HUDEP-2 (cell line): Measurements from ENCODE around the gene SOAT1.
A peak's percentile ranks its signal among the peaks of the same experiment; 100 is the strongest.
"Not testable (repeated sequence)": the region's sequence is repeated elsewhere in the genome, so short reads cannot be mapped to it uniquely, and the experiment has no call there.

Source experiments
- DNase-seq, 76 experiments: peaks; one replicate each; lab custom pipeline; 2025; ENCODE audit not compliant: unreplicated experiment in 76 of 76; lab: John Stamatoyannopoulos, UW

The SOAT1 gene

GRCh38 chr1:179293340-179294327 is at the start of gene SOAT1:
Gene SOAT1 (plus strand): TSS chr1:179293797. CDS start chr1:179302685, 8,888 bp downstream.
- DNase-seq: peak; percentile 26 to 96 (median 92)

GRCh38 chr1:179245426-179245825 is 48.2 kb upstream of the SOAT1 start:
- peak in 1 of 76 experiments; percentile 0 for DNase-seq

- no peak for DNase-seq
Measured at GRCh38 chr1:179247923-179248322, 45.7 kb upstream of the SOAT1 start.

GRCh38 chr1:179251675-179252074 is 41.9 kb upstream of the SOAT1 start:
- DNase-seq: peak in 4 of 76 experiments; percentile 4 to 22 (median 8)

GRCh38 chr1:179252606-179253005 is 41.0 kb upstream of the SOAT1 start:
- DNase-seq: no peak

GRCh38 chr1:179253286-179253972 is 40.2 kb upstream of the SOAT1 start:
- no peak for DNase-seq

GRCh38 chr1:179262183-179262582 is 31.4 kb upstream of the SOAT1 start:
- no peak for DNase-seq

- no peak for DNase-seq
Measured at GRCh38 chr1:179263121-179263520, 30.5 kb upstream of the SOAT1 start.

GRCh38 chr1:179264507-179264906 is 29.1 kb upstream of the SOAT1 start:
- DNase-seq: no peak

- no peak for DNase-seq
Measured at GRCh38 chr1:179269071-179269470, 24.5 kb upstream of the SOAT1 start.

- not testable (repeated sequence) for DNase-seq
Measured at GRCh38 chr1:179274424-179274823, 19.2 kb upstream of the SOAT1 start.

GRCh38 chr1:179278920-179279319 is 14.7 kb upstream of the SOAT1 start:
- no peak for DNase-seq

GRCh38 chr1:179283992-179284391 is 9.6 kb upstream of the SOAT1 start:
- DNase-seq: no peak

GRCh38 chr1:179287946-179288345 is 5.7 kb upstream of the SOAT1 start:
- DNase-seq: no peak

GRCh38 chr1:179288977-179289376 is 4.6 kb upstream of the SOAT1 start:
- no peak for DNase-seq

GRCh38 chr1:179295164-179295755 is 1.7 kb downstream of the SOAT1 start:
- DNase-seq: no peak

GRCh38 chr1:179296356-179297104 is 2.9 kb downstream of the SOAT1 start:
- DNase-seq: no peak

- DNase-seq: no peak
Measured at GRCh38 chr1:179297105-179297378, 3.4 kb downstream of the SOAT1 start.

GRCh38 chr1:179298952-179299351 is 5.4 kb downstream of the SOAT1 start:
- no peak for DNase-seq

GRCh38 chr1:179300112-179300511 is 6.5 kb downstream of the SOAT1 start:
- no peak for DNase-seq

- no peak for DNase-seq
Measured at GRCh38 chr1:179302070-179302469, 8.5 kb downstream of the SOAT1 start.
